Hippocampal formation (tissue), 2 donors: ENCODE results near the gene CSTF1.
"Not testable (repeated sequence)": the region's sequence is repeated elsewhere in the genome, so short reads cannot be mapped to it uniquely, and the experiment has no call there.

Experiments
- DNase-seq, 2 donors: peaks; one replicate each; lab custom pipeline; 2025; lab: John Stamatoyannopoulos, UW

CSTF1 gene

GRCh38 chr20:56369179-56369578, 23.3 kb upstream of the CSTF1 start:
- no peak for DNase-seq

DNA sequence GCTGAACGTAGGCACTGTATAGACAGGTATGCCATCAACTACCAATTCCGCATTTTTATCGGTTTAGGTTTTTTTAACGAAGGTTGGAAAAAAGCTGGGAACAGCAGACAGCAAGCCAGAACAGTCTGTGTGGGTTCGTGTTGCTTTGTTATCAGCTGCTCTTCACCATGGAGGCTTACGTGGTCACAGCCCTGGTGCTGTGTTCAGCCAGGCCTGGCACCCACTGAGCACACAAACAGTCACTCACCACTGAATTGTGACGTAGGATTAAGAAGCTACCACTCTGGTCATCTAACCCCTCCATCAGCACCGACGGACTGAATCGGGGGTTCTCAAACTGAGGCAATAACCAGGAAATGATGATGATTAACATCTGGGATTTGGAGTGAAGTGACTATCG, 20.5 kb upstream of the CSTF1 start:
- DNase-seq: no peak

DNA sequence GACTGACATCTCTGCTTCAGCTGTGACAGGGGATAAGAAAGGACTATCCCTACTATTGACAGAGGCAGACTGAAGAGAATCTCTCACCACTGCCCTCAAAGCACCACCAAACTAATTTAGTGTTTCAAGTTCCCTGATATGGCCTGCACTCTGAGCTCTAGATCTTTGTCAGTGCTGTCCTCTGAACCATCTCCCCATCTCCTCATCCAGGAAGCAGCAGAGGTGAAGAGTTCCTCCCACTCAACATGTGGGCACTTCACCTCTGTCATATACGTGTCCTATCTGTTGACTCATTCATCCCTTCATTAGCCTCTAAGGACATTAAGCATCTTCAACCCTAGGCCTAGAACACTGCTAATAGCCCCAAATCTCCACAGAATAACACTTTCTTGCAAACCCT, 19.6 kb upstream of the CSTF1 start:
- DNase-seq: no peak

DNA sequence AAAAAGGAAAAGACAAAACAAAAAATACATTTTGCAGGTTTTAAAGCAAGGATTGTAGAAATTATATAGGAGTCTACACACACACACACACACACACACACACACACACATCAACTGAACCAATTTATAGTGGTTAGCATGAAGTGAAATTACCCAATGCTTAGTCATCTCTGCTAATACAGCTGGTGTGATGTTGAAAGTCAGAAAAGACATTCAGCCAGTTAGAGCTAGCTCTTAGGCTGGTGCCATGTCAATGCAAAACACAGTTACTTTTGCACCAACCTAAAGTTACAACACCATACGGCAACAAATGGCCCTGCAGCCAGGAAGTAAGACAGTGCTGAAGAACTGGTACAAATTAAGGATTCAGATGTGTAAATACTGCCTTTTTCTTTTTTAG, 18.5 kb upstream of the CSTF1 start:
- no peak for DNase-seq

- no peak for DNase-seq
Measured at GRCh38 chr20:56376331-56376730, 16.1 kb upstream of the CSTF1 start.

GRCh38 chr20:56378386-56378785, 14.1 kb upstream of the CSTF1 start:
- DNase-seq: no peak

- no peak for DNase-seq
Measured at GRCh38 chr20:56380375-56380774, 12.1 kb upstream of the CSTF1 start.

DNA sequence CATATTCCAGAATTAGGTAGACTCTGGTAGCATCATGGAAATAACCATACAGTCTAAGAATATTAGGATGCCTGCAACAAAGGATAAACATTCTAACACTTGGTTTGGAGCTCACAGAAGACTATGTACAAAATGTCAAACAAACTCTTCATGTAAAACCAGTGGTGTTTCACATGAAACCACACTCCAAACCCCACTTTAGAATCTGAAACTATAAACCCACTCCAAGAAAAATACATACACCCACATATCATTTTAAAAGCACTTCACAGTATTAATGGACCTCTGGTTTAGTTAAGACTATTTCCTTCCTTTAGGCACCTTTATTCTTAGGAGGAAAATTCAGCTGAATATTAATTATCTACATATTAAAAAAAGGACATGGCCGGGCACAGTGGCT, 10.9 kb upstream of the CSTF1 start:
- no peak for DNase-seq

DNA sequence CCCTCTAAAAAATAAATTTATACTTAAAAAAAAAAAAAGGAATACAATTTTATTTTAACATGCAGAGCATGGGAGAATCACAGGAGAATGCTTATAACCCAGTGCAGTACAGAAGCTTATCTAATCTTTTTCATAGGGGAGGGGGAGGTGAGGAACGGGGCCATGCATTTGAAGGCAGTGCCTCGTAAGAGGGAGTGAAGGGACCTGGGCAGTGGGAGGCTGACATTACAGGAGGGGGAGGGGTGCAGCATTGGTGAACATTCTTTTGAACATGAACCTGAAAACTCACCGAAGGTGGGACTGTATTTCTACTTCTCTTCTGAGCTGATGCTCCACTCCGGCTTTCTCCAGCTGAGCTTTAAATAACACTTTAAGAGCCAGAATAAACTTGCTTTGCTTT, 9.7 kb upstream of the CSTF1 start:
- no peak for DNase-seq

DNA sequence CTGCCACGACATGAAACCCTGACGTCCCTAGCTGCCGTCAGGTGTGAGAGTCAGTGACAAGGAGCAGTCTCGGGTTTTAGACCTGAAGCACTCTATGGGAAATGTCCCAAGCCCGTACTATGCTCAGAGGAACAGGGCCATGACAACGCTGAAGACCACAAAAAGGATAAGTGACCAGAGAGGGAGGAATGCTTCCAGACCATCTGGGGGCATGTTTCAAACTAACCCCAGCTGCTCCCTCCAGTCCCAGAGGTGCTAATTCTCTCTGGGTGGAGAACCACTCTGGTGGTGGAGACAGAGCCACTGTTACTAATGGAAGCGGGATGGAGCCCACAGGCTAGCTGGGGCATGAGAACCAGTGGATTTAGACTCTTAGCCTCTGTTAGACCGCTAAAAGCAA, 9.1 kb upstream of the CSTF1 start:
- no peak for DNase-seq

DNA sequence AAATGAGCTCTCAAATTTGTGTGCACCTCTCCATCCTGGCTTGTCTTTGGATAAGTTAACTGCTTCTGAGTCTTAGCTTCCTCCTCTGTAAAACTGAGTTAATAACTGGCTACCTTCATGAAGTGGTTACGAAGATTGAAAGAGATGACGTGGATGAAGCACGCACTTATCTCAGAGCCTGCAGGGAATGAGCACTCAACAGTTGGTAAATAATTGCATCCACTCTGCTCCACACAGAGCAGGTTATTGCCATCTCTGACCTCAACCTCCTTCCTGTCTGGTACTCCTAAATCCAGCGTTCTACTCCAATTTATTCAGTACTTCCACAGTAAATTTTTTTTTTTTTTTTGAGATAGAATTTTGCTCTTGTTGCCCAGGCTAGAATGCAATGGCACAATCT, 7.3 kb upstream of the CSTF1 start:
- DNase-seq: no peak

DNA sequence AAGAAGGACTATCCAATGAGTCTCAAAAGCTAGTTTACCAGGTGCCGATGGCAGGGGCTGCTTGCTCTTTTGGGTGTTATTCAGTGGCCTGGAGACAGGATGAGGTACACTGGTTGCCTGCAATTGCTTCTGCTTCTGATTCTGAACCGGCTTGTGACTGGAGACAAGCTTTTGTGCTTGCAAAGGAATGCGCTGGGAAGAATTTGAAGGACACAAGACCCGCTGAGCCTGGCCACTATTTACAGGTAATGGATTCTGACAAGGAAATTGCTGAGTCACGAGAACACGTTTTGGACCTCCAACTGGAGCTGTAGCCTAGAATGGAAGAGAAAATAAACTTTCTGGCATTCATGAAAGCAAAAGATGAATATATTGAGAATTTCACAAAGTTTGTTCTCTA, 6.2 kb upstream of the CSTF1 start:
- DNase-seq: no peak

DNA sequence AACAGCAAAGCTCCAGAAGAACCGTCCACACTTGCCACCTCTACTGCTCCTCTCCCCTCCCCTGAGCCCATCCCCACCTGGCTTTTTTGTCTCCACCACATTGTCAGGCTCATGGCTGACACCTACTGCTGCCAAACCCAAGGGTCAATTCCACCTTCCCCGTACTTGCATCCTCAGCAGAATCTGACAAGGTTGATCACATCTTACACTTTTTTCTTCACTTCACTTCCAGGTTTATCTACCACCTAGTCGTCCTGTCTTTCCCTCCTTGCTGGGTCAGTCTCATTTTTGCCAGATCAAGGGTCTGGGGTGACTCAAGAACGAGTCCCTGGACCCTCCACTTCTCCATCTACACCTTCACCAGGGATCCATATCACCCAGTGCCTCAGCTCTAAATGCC, 3.6 kb upstream of the CSTF1 start:
- DNase-seq: no peak

DNA sequence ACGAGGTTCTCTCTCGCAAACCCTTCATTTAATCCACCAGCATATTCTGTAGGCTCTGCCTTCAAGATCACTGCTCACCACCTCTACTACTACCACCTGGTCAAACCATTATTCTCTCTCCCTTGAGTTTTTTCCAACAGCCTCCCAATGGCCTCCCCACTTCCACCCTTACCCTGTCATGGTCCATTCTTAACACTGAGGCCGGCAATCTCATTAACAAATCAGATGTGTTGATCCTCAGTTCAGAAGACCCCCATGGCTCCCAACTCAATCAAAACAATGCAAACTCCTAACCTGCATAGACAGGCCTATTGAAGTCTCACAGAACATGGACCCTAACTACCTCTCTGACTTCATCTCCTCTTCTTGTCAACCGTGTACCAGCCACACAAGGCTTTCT, 2.6 kb upstream of the CSTF1 start:
- DNase-seq: no peak

DNA sequence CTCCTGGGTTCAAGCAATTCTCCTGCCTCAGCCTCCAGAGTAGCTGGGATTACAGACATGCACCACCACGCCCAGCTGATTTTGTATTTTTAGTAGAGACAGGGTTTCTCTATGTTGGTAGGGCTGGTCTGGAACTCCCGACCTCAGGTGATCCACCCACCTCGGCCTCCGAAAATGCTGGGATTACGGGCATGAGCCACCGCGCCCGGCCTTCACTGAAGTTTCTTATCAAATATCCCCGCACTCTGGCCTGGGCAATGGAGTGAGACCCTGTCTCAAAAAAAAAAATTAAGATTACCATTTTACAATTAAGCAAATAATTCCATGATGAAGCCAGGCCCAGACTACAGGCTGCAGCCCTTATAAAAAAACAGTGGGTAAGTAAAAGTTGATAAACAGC, 2.0 kb upstream of the CSTF1 start:
- DNase-seq: not testable (repeated sequence)

DNA sequence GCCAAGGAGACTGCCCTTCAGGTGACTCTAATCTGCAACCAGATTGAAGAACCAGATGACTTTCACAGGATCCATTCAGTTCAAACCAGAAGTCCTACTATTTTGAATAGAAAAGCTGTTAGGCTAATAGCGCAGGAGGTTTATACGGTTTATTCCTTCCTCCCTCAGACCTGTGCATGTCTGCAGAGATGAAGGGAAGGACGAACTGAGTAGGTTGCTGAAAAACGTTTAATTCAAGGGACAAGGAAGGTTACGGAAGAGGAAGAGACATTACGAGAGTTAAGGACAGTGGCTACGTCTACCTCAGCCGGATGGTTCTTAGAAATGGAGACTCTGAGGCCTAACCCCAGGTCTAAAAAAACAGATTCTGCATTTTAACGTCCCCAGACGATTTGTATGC, 1.4 kb upstream of the CSTF1 start:
- DNase-seq: no peak

- DNase-seq: no peak
Measured at GRCh38 chr20:56391596-56392131, 781 bp upstream of the CSTF1 start.

DNA sequence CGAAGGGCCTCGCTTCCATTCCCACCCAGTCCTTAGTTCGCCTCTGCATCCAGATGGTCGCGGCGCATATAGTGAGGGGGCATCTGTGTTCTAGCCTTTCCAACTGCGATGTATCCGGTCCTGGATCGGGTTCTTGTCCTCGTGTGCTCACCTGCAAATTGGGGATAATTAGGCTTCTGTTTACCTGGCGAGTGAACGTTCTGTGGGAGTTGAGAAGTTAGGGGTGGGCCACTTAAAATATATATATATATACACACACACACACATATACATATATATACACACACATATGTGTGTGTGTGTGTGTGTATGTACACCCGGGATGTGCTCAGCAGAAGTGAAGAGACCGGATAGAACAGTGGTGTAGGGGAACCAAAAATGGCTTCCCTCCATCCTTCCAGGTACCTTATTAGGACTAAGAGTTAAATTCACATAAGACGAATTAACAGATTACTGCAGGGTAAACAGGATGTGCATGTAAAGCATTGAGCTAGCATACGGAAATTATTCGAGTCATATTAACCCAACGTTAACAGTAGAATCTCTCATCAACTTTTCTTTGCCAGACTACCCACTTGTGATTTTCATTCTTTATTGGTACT, 537 bp downstream of the CSTF1 start:
- DNase-seq: no peak

DNA sequence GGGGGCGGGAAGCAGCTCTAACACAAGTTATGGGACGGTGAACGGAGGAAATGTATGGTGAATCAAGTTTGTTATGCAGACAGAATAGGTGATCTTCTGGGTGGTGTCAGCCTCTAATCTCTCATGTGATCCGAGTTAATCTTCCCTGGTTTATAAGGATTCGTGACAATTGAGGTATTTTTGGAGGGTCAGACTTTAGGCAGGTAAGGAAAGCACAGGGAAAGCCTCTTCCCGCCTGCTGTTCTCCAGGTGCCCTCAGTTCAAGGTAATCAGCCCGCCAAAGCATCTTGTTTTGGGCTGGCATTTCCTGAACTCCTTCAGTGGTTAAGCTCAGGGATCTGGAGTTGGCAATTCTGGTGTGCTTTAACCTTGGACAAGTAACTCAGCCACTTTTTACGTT, 1.2 kb downstream of the CSTF1 start:
- DNase-seq: no peak

GRCh38 chr20:56395166-56395565, 2.7 kb downstream of the CSTF1 start:
- DNase-seq: no peak

GRCh38 chr20:56400001-56400640, 7.7 kb downstream of the CSTF1 start:
- DNase-seq: peak in 1 of 2 donors; percentile 69

GRCh38 chr20:56403465-56403864, 11.0 kb downstream of the CSTF1 start:
- DNase-seq: no peak

DNA sequence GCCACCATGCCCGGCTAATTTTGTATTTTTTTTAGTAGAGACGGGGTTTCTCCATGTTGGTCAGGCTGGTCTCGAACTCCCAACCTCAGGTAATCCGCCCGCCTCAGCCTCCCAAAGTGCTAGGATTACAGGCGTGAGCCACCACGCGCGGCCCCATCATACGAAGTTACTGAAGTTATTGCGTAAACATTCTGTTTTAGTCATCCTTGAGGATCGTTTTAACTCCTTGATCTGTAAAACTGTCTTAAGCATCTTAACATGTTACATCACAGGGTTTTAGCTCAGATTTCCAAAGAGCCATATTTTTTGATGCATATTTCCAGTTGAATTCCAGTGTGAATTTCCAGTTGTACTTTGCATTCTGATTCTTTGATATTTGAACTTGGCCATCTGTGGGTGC, 12.9 kb downstream of the CSTF1 start:
- DNase-seq: not testable (repeated sequence)

GRCh38 chr20:56406910-56407309, 14.5 kb downstream of the CSTF1 start:
- no peak for DNase-seq
